ENCODE results near the gene TPT1.

DNA sequence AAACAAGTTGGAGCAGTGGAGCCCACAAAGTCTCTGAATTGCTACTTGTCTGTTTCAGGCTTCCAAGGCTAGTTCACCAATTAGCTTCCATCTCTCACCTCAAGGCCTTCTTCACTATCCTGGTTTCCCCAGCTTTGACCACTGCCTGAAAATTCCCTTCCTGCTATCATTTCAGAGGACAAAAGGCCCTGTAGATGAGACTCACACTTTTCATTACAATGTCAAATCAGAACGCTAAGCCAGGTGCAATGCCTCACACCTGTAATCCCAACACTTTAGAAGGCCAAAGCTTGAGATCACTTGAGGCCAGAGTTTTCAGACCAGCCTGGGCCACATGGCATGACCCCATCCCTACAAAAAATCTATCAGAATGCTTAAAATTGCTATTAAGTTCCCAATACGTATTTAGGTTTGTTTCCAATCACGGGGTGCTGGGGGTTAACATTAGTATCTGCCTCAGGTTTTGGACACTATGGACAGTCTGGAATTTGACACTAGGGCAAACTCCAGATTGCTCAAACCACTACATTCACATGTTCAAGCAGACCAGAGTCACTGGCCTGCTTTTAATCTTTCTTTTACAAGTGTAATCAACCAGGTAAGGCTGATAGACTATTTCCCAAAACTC is 5.5 kb downstream of the TPT1 start:
- TF ChIP-seq, protein P1, sequence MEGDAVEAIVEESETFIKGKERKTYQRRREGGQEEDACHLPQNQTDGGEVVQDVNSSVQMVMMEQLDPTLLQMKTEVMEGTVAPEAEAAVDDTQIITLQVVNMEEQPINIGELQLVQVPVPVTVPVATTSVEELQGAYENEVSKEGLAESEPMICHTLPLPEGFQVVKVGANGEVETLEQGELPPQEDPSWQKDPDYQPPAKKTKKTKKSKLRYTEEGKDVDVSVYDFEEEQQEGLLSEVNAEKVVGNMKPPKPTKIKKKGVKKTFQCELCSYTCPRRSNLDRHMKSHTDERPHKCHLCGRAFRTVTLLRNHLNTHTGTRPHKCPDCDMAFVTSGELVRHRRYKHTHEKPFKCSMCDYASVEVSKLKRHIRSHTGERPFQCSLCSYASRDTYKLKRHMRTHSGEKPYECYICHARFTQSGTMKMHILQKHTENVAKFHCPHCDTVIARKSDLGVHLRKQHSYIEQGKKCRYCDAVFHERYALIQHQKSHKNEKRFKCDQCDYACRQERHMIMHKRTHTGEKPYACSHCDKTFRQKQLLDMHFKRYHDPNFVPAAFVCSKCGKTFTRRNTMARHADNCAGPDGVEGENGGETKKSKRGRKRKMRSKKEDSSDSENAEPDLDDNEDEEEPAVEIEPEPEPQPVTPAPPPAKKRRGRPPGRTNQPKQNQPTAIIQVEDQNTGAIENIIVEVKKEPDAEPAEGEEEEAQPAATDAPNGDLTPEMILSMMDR (conservative IDR thresholded peaks at IDR 0.05; ENCODE audit: low read length) = no peak
- TF ChIP-seq EZH2phosphoT487 (IDR thresholded peaks at IDR 0.05; ENCODE audit: borderline replicate concordance) = no peak

All from Loucy (cell line).